Measurements from ENCODE around the gene RPS25.
"Not testable (repeated sequence)": the region's sequence is repeated elsewhere in the genome, so short reads cannot be mapped to it uniquely, and the experiment has no call there.

The RPS25 gene

DNA sequence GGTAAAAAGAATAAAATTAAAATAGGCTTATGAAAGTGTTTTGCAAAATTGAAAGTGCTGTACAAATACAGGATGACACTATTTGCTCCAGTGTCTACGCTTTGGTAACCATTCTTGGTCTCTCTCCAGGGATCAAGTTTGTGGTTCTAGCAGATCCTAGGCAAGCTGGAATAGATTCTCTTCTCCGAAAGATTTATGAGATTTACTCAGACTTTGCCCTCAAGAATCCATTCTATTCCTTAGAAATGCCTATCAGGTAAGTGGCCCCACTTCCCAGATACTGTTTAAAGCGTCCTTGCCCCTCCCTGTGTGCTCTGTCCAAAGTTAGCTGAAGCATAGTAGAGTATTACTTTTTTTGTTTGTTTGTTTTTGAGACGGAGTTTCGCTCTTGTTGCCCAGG, 3.5 kb upstream of the RPS25 start:
- Histone ChIP-seq H3K4me3 (ENCODE audit: low read length) (no peak overlapping the region), H3K9ac (ENCODE audit: low read length) (no peak overlapping the region), H2BK5ac (ENCODE audit: low read length) (no peak overlapping the region), H4K5ac (ENCODE audit: low read length) (no peak overlapping the region), H3K4me1 (ENCODE audit: control insufficient read depth, low read depth, low read length) (peaks cover 8% of the 10 kb centered on the region), H2BK15ac (replicated peaks; ENCODE audit: low read depth) (no peak overlapping the region), H3K56ac (ENCODE audit: low read length) (no peak overlapping the region), H3K4me2 (ENCODE audit: low read length) (no peak overlapping the region), H3K4ac (ENCODE audit: low read depth, low read length) (no peak overlapping the region), H3K36me3 (ENCODE audit: control insufficient read depth, insufficient read depth, low read length) (peaks cover 2% of the 10 kb centered on the region), H4K8ac (ENCODE audit: low read depth, low read length) (no peak overlapping the region), H3K23ac (ENCODE audit: low read length) (no peak overlapping the region), H3K79me1 (ENCODE audit: low read length) (peaks cover 7% of the 10 kb centered on the region), H2AK5ac (ENCODE audit: low read length) (no peak overlapping the region), H3K27me3 (ENCODE audit: insufficient read depth, low read length, poor library complexity) (no peaks in the 10 kb centered on the region), H3K79me2 (ENCODE audit: control insufficient read depth, insufficient read depth, low read length) (peaks cover 34% of the 10 kb centered on the region), H3K18ac (ENCODE audit: low read length) (no peak overlapping the region), H2BK120ac (ENCODE audit: low read depth, low read length) (no peak overlapping the region), H3K27ac (ENCODE audit: low read depth, low read length) (no peak overlapping the region)
- DNase-seq, result no peak
- WGBS (ENCODE audit: extremely low coverage, insufficient coverage, low lambda C conversion rate), result no CpG with 5 or more reads among the region's 5 CpGs

- Histone ChIP-seq H3K79me2 (ENCODE audit: control insufficient read depth, insufficient read depth, low read length) (peaks cover 42% of the 10 kb centered on the region), H3K4me2 (ENCODE audit: low read length) (peak overlapping the region; percentile 21), H3K27me3 (ENCODE audit: insufficient read depth, low read length, poor library complexity) (no peaks in the 10 kb centered on the region), H3K23ac (ENCODE audit: low read length) (no peak overlapping the region), H2BK15ac (replicated peaks; ENCODE audit: low read depth) (no peak overlapping the region), H2BK5ac (ENCODE audit: low read length) (no peak overlapping the region), H3K4me3 (ENCODE audit: low read length) (no peak overlapping the region), H4K8ac (ENCODE audit: low read depth, low read length) (no peak overlapping the region), H3K4ac (ENCODE audit: low read depth, low read length) (no peak overlapping the region), H3K27ac (ENCODE audit: low read depth, low read length) (no peak overlapping the region), H4K5ac (ENCODE audit: low read length) (no peak overlapping the region), H3K36me3 (ENCODE audit: control insufficient read depth, insufficient read depth, low read length) (peaks cover 10% of the 10 kb centered on the region), H2BK120ac (ENCODE audit: low read depth, low read length) (no peak overlapping the region), H3K56ac (ENCODE audit: low read length) (peak overlapping the region; percentile 8), H3K79me1 (ENCODE audit: low read length) (peaks cover 7% of the 10 kb centered on the region), H3K4me1 (ENCODE audit: control insufficient read depth, low read depth, low read length) (peaks cover 8% of the 10 kb centered on the region), H3K9ac (ENCODE audit: low read length) (peak overlapping the region; percentile 21), H3K18ac (ENCODE audit: low read length) (no peak overlapping the region), H2AK5ac (ENCODE audit: low read length) (no peak overlapping the region)
- WGBS (ENCODE audit: extremely low coverage, insufficient coverage, low lambda C conversion rate), result no CpG with 5 or more reads among the region's 2 CpGs
- DNase-seq, result no peak
These were observed 1.9 kb upstream of the RPS25 start for GRCh38 chr11:119019996-119020395.

- WGBS (ENCODE audit: extremely low coverage, insufficient coverage, low lambda C conversion rate), result no CpG with 5 or more reads among the region's 10 CpGs
- H4K8ac ChIP-seq (ENCODE audit: low read depth, low read length); DNase-seq; H2BK5ac ChIP-seq (ENCODE audit: low read length); H2BK120ac ChIP-seq (ENCODE audit: low read depth, low read length); H3K18ac ChIP-seq (ENCODE audit: low read length); H3K27me3 ChIP-seq (ENCODE audit: insufficient read depth, low read length, poor library complexity); H3K27ac ChIP-seq (ENCODE audit: low read depth, low read length); H2AK5ac ChIP-seq (ENCODE audit: low read length); H3K4me1 ChIP-seq (ENCODE audit: control insufficient read depth, low read depth, low read length); H3K79me1 ChIP-seq (ENCODE audit: low read length); H3K23ac ChIP-seq (ENCODE audit: low read length); H2BK15ac ChIP-seq (replicated peaks; ENCODE audit: low read depth); H3K4ac ChIP-seq (ENCODE audit: low read depth, low read length); H4K5ac ChIP-seq (ENCODE audit: low read length): not testable (repeated sequence)
- H3K9ac ChIP-seq (ENCODE audit: low read length), result peak overlapping the region; percentile 92
- peak overlapping the region; percentile 94 for H3K56ac ChIP-seq (ENCODE audit: low read length)
- H3K36me3 ChIP-seq (ENCODE audit: control insufficient read depth, insufficient read depth, low read length), result peaks cover 16% of the 10 kb centered on the region
- peaks cover 40% of the 10 kb centered on the region for H3K79me2 ChIP-seq (ENCODE audit: control insufficient read depth, insufficient read depth, low read length)
- peak overlapping the region; percentile 86 for H3K4me3 ChIP-seq (ENCODE audit: low read length)
- peak overlapping the region; percentile 62 for H3K4me2 ChIP-seq (ENCODE audit: low read length)
These were observed 766 bp downstream of the RPS25 start for GRCh38 chr11:119017377-119017776.

- no peak overlapping the region for H3K4ac ChIP-seq (ENCODE audit: low read depth, low read length)
- WGBS (ENCODE audit: extremely low coverage, insufficient coverage, low lambda C conversion rate), result no CpG with 5 or more reads among the region's 14 CpGs
- H2BK5ac ChIP-seq (ENCODE audit: low read length), result no peak overlapping the region
- H2AK5ac ChIP-seq (ENCODE audit: low read length), result no peak overlapping the region
- no peak for DNase-seq
- H3K79me1 ChIP-seq (ENCODE audit: low read length), result peaks cover 7% of the 10 kb centered on the region
- H2BK15ac ChIP-seq (replicated peaks; ENCODE audit: low read depth), result no peak overlapping the region
- peak overlapping the region; percentile 29 for H3K9ac ChIP-seq (ENCODE audit: low read length)
- no peak overlapping the region for H3K23ac ChIP-seq (ENCODE audit: low read length)
- no peak overlapping the region for H3K4me3 ChIP-seq (ENCODE audit: low read length)
- H3K36me3 ChIP-seq (ENCODE audit: control insufficient read depth, insufficient read depth, low read length), result peaks cover 18% of the 10 kb centered on the region
- H4K5ac ChIP-seq (ENCODE audit: low read length), result no peak overlapping the region
- peaks cover 40% of the 10 kb centered on the region for H3K79me2 ChIP-seq (ENCODE audit: control insufficient read depth, insufficient read depth, low read length)
- H3K18ac ChIP-seq (ENCODE audit: low read length), result no peak overlapping the region
- H2BK120ac ChIP-seq (ENCODE audit: low read depth, low read length), result no peak overlapping the region
- H3K4me2 ChIP-seq (ENCODE audit: low read length), result peak overlapping the region; percentile 10
- H4K8ac ChIP-seq (ENCODE audit: low read depth, low read length), result no peak overlapping the region
- peaks cover 3% of the 10 kb centered on the region for H3K4me1 ChIP-seq (ENCODE audit: control insufficient read depth, low read depth, low read length)
- no peaks in the 10 kb centered on the region for H3K27me3 ChIP-seq (ENCODE audit: insufficient read depth, low read length, poor library complexity)
- no peak overlapping the region for H3K27ac ChIP-seq (ENCODE audit: low read depth, low read length)
- H3K56ac ChIP-seq (ENCODE audit: low read length), result peak overlapping the region; percentile 11
These were observed 1.7 kb downstream of the RPS25 start for GRCh38 chr11:119016216-119017009.

GRCh38 chr11:119015054-119015611, 3.0 kb downstream of the RPS25 start:
- no CpG with 5 or more reads among the region's 8 CpGs for WGBS (ENCODE audit: extremely low coverage, insufficient coverage, low lambda C conversion rate)
- Histone ChIP-seq H3K27ac (ENCODE audit: low read depth, low read length) (no peak overlapping the region), H3K9ac (ENCODE audit: low read length) (no peak overlapping the region), H4K5ac (ENCODE audit: low read length) (no peak overlapping the region), H3K79me1 (ENCODE audit: low read length) (peaks cover 3% of the 10 kb centered on the region), H3K23ac (ENCODE audit: low read length) (no peak overlapping the region), H4K8ac (ENCODE audit: low read depth, low read length) (no peak overlapping the region), H3K4me3 (ENCODE audit: low read length) (no peak overlapping the region), H3K4me1 (ENCODE audit: control insufficient read depth, low read depth, low read length) (peaks cover 3% of the 10 kb centered on the region), H2AK5ac (ENCODE audit: low read length) (no peak overlapping the region), H2BK15ac (replicated peaks; ENCODE audit: low read depth) (no peak overlapping the region), H3K79me2 (ENCODE audit: control insufficient read depth, insufficient read depth, low read length) (peaks cover 35% of the 10 kb centered on the region), H3K18ac (ENCODE audit: low read length) (no peak overlapping the region), H2BK5ac (ENCODE audit: low read length) (no peak overlapping the region), H2BK120ac (ENCODE audit: low read depth, low read length) (no peak overlapping the region), H3K56ac (ENCODE audit: low read length) (no peak overlapping the region), H3K27me3 (ENCODE audit: insufficient read depth, low read length, poor library complexity) (no peaks in the 10 kb centered on the region), H3K36me3 (ENCODE audit: control insufficient read depth, insufficient read depth, low read length) (peaks cover 18% of the 10 kb centered on the region), H3K4ac (ENCODE audit: low read depth, low read length) (no peak overlapping the region), H3K4me2 (ENCODE audit: low read length) (no peak overlapping the region)
- DNase-seq, result no peak
